OCI-LY7 (cell line): Measurements from ENCODE around the gene COL9A3. TPM values are rescaled to one million over a fixed set of nuclear protein-coding genes. Genes with fewer than 3 reads are reported as not detected.
A peak's percentile ranks its signal among the peaks of the same experiment; 100 is the strongest.
"Not testable (repeated sequence)": the region's sequence is repeated elsewhere in the genome, so short reads cannot be mapped to it uniquely, and the experiment has no call there.

Experiments used
- BruUV-seq: library from RNA; stranded (reverse); fragments of 400-500 nt; replicated peaks from 2 replicates; lab custom pipeline; 2021; lab: Mats Ljungman, UMichigan
- CTCF ChIA-PET: fragments of 300-600 bp; sonication (Branson Sonifier 250); formaldehyde crosslinking; loops from one replicate; lab custom pipeline; 2022; ENCODE audit warnings: antibody characterized with exemption; ENCODE audit not compliant: unreplicated experiment; lab: Charles Lee
- POLR2A ChIA-PET: fragments of 300-600 bp; sonication (Branson Sonifier 250); formaldehyde crosslinking; loops from one replicate; lab custom pipeline; 2022; ENCODE audit warnings: antibody characterized with exemption; lab: Charles Lee
- DNase-seq: peaks from one replicate; pipeline ENCODE4 v3.0.0-alpha.2; 2015; ENCODE audit warnings: low spot score
- H2AFZ ChIP-seq: fragments of 200-600 bp; sonication (generic), shearing (Covaris generic); 2 replicates; pipeline ENCODE4 v1.6.1; 2014; ENCODE audit warnings: mild to moderate bottlenecking, antibody characterized with exemption, low read length, moderate library complexity
- H3K27ac ChIP-seq: fragments of 200-600 bp; sonication (generic); 2 replicates; pipeline ENCODE4 v1.5.1; 2014; ENCODE audit warnings: mixed run types, low read depth, mild to moderate bottlenecking, moderate library complexity, low read length, inconsistent platforms; ENCODE audit not compliant: poor library complexity, severe bottlenecking
- H3K36me3 ChIP-seq: fragments of 200-600 bp; sonication (generic); 2 replicates; pipeline ENCODE4 v1.6.1; 2014; ENCODE audit warnings: mild to moderate bottlenecking, antibody characterized with exemption, low read length, moderate library complexity, mixed read lengths; ENCODE audit not compliant: insufficient read depth
- H3K4me1 ChIP-seq: fragments of 200-600 bp; sonication (generic); 2 replicates; pipeline ENCODE4 v1.5.1; 2014; ENCODE audit warnings: mild to moderate bottlenecking, low read length; ENCODE audit not compliant: insufficient read depth, poor library complexity, severe bottlenecking
- H3K4me2 ChIP-seq: fragments of 200-600 bp; sonication (generic); 2 replicates; pipeline ENCODE4 v1.6.1; 2014; ENCODE audit warnings: mild to moderate bottlenecking, low read length
- H3K4me3 ChIP-seq: fragments of 200-600 bp; sonication (generic); 2 replicates; pipeline ENCODE4 v1.5.1; 2014; ENCODE audit warnings: mild to moderate bottlenecking, low read depth, low read length; ENCODE audit not compliant: poor library complexity, severe bottlenecking
- H3K79me2 ChIP-seq: fragments of 200-600 bp; sonication (generic); 2 replicates; pipeline ENCODE4 v1.6.1; 2016; ENCODE audit warnings: low read depth, mild to moderate bottlenecking, low read length, moderate library complexity, mixed read lengths; ENCODE audit not compliant: insufficient read depth
- H3K9me2 ChIP-seq: fragments of 200-600 bp; sonication (generic); 2 replicates; pipeline ENCODE4 v1.6.1; 2016; ENCODE audit warnings: mild to moderate bottlenecking, low read length, mixed read lengths; ENCODE audit not compliant: insufficient read depth
- H3K9me3 ChIP-seq: fragments of 200-600 bp; sonication (generic); 2 replicates; pipeline ENCODE4 v1.6.1; 2014; ENCODE audit warnings: mild to moderate bottlenecking, mixed run types, low read length, mixed read lengths
- H4K20me1 ChIP-seq: fragments of 200-600 bp; sonication (generic); 2 replicates; pipeline ENCODE4 v1.6.1; 2014; ENCODE audit warnings: mild to moderate bottlenecking, antibody characterized with exemption, low read length, moderate library complexity, mixed read lengths; ENCODE audit not compliant: insufficient read depth
- CTCF ChIP-seq: fragments of 200-600 bp; sonication (generic); conservative IDR thresholded peaks from 2 replicates; pipeline ENCODE4 v1.5.1; 2014; ENCODE audit warnings: mild to moderate bottlenecking, antibody characterized with exemption, low read length, moderate library complexity, mixed read lengths
- EZH2phosphoT487 ChIP-seq: fragments of 200-600 bp; sonication (generic); IDR thresholded peaks from 2 replicates; pipeline ENCODE4 v1.6.1; 2018; ENCODE audit warnings: low read depth, borderline replicate concordance, mild to moderate bottlenecking, mixed run types, antibody characterized with exemption, low read length, moderate library complexity, mixed read lengths
- intact Hi-C: fragments of 100-400 bp; cut with micrococcal nuclease; formaldehyde crosslinking; loops from one replicate; pipeline ENCODE4 v1.10.0; 2022; ENCODE audit not compliant: unreplicated experiment
- total RNA-seq, 2 experiments: library from RNA; depleted of rRNA in 1 of 2; stranded (reverse); fragments of >200 nt in 1 of 2; shearing (Covaris generic) in 1 of 2; gene quantifications; 2 replicates each; pipeline ENCODE4 v1.2.3, GENCODE V29; 2014 to 2022

The COL9A3 gene
- total RNA-seq, 2 experiments from 2014 or later: 1.7 to 5.2 TPM

GRCh38 chr20:62872862-62873261 lies 56.0 kb downstream of the COL9A3 start:
- Histone ChIP-seq H3K9me3 (no peaks in the 10 kb centered on the region), H3K36me3 (no peaks in the 10 kb centered on the region), H3K79me2 (no peaks in the 10 kb centered on the region), H3K27ac (no peak overlapping the region), H3K4me2 (no peak overlapping the region), H3K4me1 (no peaks in the 10 kb centered on the region), H3K9me2 (no peaks in the 10 kb centered on the region), H2AFZ (no peak overlapping the region), H4K20me1 (no peaks in the 10 kb centered on the region), H3K4me3 (no peak overlapping the region)
- no TSS peak for BruUV-seq
- intact Hi-C loops: no loop called here
- TF ChIP-seq CTCF: no peak
- TF ChIP-seq EZH2phosphoT487: no peak
- CTCF ChIA-PET: interaction anchor here (0.6 to 0.8 kb wide), 2 partner anchors 15 to 50 kb away, joined by 3 to 5 read pairs; no protein-coding TSS in a partner anchor
- DNase-seq: no peak
- POLR2A ChIA-PET: no interaction called here

- no peak overlapping the region for H2AFZ ChIP-seq
- no peaks in the 10 kb centered on the region for H3K36me3 ChIP-seq
- POLR2A ChIA-PET: no interaction called here
- no peaks in the 10 kb centered on the region for H3K9me2 ChIP-seq
- no peak for TF ChIP-seq CTCF
- TF ChIP-seq EZH2phosphoT487: no peak
- no TSS peak for BruUV-seq
- no peak overlapping the region for H3K4me3 ChIP-seq
- H3K4me1 ChIP-seq: no peaks in the 10 kb centered on the region
- no peak for DNase-seq
- H3K27ac ChIP-seq: no peak overlapping the region
- H3K4me2 ChIP-seq: no peak overlapping the region
- H3K9me3 ChIP-seq: no peaks in the 10 kb centered on the region
- H3K79me2 ChIP-seq: no peaks in the 10 kb centered on the region
- CTCF ChIA-PET: interaction anchor here (0.6 to 0.8 kb wide), 2 partner anchors 14 to 50 kb away, joined by 3 to 5 read pairs; no protein-coding TSS in a partner anchor
- intact Hi-C loops: no loop called here
- H4K20me1 ChIP-seq: no peaks in the 10 kb centered on the region
Observed at GRCh38 chr20:62873280-62873679, 56.4 kb downstream of the COL9A3 start.

GRCh38 chr20:62873681-62874031 lies 56.8 kb downstream of the COL9A3 start:
- H3K4me3 ChIP-seq, H3K79me2 ChIP-seq, H4K20me1 ChIP-seq, H3K36me3 ChIP-seq, intact Hi-C loops, H3K4me2 ChIP-seq, H3K27ac ChIP-seq, POLR2A ChIA-PET, H3K9me2 ChIP-seq, H3K4me1 ChIP-seq, H3K9me3 ChIP-seq, H2AFZ ChIP-seq, BruUV-seq: not testable (repeated sequence)
- TF ChIP-seq CTCF: peak; percentile 66
- peak; percentile 30 for DNase-seq
- CTCF ChIA-PET: interaction anchor here (0.6 kb wide), 1 partner anchor 51 kb away, joined by 5 read pairs; no protein-coding TSS in a partner anchor
